ENCODE results near the gene PAQR9. TPM values are rescaled to one million over a fixed set of nuclear protein-coding genes. Genes with fewer than 3 reads are reported as not detected.

Gene PAQR9
- polyA plus RNA-seq, 1 of the 3 experiments (the other 2 are of a cell fraction): 0.16 TPM

GRCh38 chr3:142913432-142913831, 50.0 kb downstream of the PAQR9 start:
- Histone ChIP-seq H3K4me1 (ENCODE audit: control insufficient read depth in 1 of 2, insufficient read depth in 2 of 2, low read depth in 1 of 2, low read length in 1 of 2) (peaks cover 0 to 10% of the 10 kb centered on the region in 2 experiments; a peak in 2 of 4 replicates), H3K9ac (no peak overlapping the region), H3F3A (replicated peaks; ENCODE audit: insufficient read depth) (peaks cover 16% of the 10 kb centered on the region), H2AFZ (ENCODE audit: low read depth) (peak overlapping the region; percentile 3; the same call in 1 of the 2 replicates), H3K9me3 (no peaks in the 10 kb centered on the region), H4K20me1 (ENCODE audit: insufficient read depth) (no peaks in the 10 kb centered on the region), H3K4me3 (ENCODE audit: low read depth in 2 of 2, low read length in 1 of 2) (no peak overlapping the region), H3K27me3 (ENCODE audit: insufficient read depth) (no peaks in the 10 kb centered on the region), H3K27ac (ENCODE audit: low read depth in 2 of 2, low read length in 1 of 2) (peak overlapping the region in 1 of 2 experiments; percentile 65; a peak in 1 of 4 replicates), H3K9me2 (no peaks in the 10 kb centered on the region), H3K36me3 (replicated peaks in 1 of 2; ENCODE audit: control insufficient read depth in 1 of 2, insufficient read depth in 2 of 2, low read length in 1 of 2) (no peaks in the 10 kb centered on the region), H3K4me2 (peak overlapping the region; percentile 48; the same call in 1 of the 2 replicates), H3K79me2 (ENCODE audit: insufficient read depth) (no peaks in the 10 kb centered on the region)
- ChIA-PET POLR2A (no interaction called here), CTCF (no interaction called here)
- 24% methylated on average over 1 of the region's 1 CpG for WGBS (ENCODE audit: low lambda C conversion rate)
- TF ChIP-seq MXI1 (IDR thresholded peaks at IDR 0.05; ENCODE audit: low read depth, low read length) (no peak), TCF12 (IDR thresholded peaks at IDR 0.05) (no peak), FOXM1 (IDR thresholded peaks at IDR 0.05; ENCODE audit: low read depth) (no peak), POLR2AphosphoS5 (IDR thresholded peaks at IDR 0.05; ENCODE audit: low read depth, low read length) (no peak), SMC3 (IDR thresholded peaks at IDR 0.05; ENCODE audit: low read depth, low read length) (no peak), ZBTB33 (IDR thresholded peaks at IDR 0.05; ENCODE audit: borderline replicate concordance, low read depth) (no peak), RXRA (IDR thresholded peaks at IDR 0.05; ENCODE audit: borderline replicate concordance, low read depth) (no peak), TEAD4 (IDR thresholded peaks at IDR 0.05; ENCODE audit: borderline replicate concordance, insufficient read depth) (no peak), RFX5 (IDR thresholded peaks at IDR 0.05; ENCODE audit: low read length) (no peak), JUND (IDR thresholded peaks at IDR 0.05) (no peak), MEF2A (IDR thresholded peaks at IDR 0.05; ENCODE audit: borderline replicate concordance, low read depth) (no peak), EP300 (IDR thresholded peaks at IDR 0.05; ENCODE audit: borderline replicate concordance in 1 of 2, low read depth in 1 of 2, low read length in 1 of 2) (no peak), YY1 (IDR thresholded peaks at IDR 0.05; ENCODE audit: low read depth) (no peak), USF2 (IDR thresholded peaks at IDR 0.05; ENCODE audit: borderline replicate concordance, low read depth, low read length) (no peak), NRF1 (IDR thresholded peaks at IDR 0.05; ENCODE audit: low read depth, low read length) (no peak), SIN3A (IDR thresholded peaks at IDR 0.05; ENCODE audit: borderline replicate concordance, low read depth, low read length) (no peak)
- DNase-seq: no peak

Measured in SK-N-SH (cell line).